Nasal cavity respiratory epithelium epithelial cell of viscerocranial mucosa (primary cell): ENCODE data around the gene CGB7. TPM values are rescaled to one million over a fixed set of nuclear protein-coding genes. Genes with fewer than 3 reads are reported as not detected.

ENCODE experiments used
- total RNA-seq: library from RNA; depleted of rRNA; stranded (reverse); fragments of >200 nt; gene quantifications from 2 replicates; pipeline ENCODE4 v1.2.3, GENCODE V29; 2014

Gene CGB7
- 1.4 and 2.3 TPM in 2 replicates for total RNA-seq

DNA sequence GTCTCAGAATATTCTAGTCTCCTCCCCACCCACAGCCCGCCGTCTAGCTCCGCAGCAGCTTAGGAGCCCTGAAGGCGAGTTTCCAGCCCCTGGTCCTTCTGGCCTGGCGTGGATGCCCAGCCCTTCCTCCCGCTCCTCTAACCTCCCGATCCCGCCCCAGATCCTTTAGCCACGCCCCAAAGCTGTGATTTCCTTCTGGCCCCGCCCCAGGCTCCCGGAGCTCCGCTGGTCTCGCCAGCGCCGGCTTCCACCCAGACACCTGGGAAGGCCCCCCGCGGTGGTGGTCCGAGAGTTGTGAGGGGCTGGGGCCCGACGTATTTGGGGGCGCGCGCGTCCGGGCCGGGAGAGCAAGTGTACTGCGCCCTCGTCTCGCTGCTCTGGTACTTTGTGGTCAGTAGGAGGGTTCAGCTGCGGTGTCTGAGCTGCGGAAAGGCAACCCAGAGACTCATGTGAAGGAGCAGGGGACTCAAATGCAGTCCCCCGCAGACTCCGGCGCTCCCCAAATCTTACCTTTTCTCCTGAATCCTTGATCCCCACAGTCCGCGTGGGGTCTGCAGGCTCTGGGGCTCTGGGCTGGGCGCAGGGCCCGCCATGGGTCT lies at the start of gene CGB7:
Gene CGB7 (minus strand): TSS at position 114 of the 599 bp plus-strand sequence. CDS start 2,374 bp downstream, outside the sequence.

GRCh38 chr19:49085020-49085867 lies 27.7 kb upstream of the CGB7 start, which contains the start of gene SNRNP70:
TSS of gene SNRNP70 (plus strand) at chr19:49085451. CDS start at chr19:49086415, 964 bp downstream.

GRCh38 chr19:49064768-49065611 lies 7.4 kb upstream of the CGB7 start, which contains the start of gene NTF4:
TSS of gene NTF4 (minus strand) at chr19:49064818. CDS start at chr19:49061997, 2,821 bp downstream.

GRCh38 chr19:49049011-49049410 lies 8.5 kb downstream of the CGB7 start, which contains the start of gene CGB8:
TSS of gene CGB8 (minus strand) at chr19:49049111. CDS start at chr19:49048739, 372 bp downstream.

DNA sequence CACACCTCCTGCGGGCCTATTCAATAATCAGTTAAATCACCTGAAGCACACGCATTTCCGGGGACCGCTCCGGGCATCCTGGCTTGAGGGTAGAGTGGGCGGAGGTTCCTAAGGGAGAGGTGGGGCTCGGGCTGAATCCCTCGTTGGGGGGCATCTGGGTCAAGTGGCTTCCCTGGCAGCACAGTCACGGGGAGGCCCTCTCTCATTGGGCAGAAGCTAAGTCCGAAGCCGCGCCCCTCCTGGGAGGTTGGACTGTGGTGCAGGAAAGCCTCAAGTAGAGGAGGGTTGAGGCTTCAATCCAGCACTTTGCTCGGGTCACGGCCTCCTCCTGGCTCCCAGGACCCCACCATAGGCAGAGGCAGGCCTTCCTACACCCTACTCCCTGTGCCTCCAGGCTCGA lies 14.0 kb downstream of the CGB7 start, which contains the start of gene CGB5:
Gene CGB5 (plus strand): TSS at position 301 of the 400 bp plus-strand sequence. CDS start 362 bp downstream, outside the sequence.

DNA sequence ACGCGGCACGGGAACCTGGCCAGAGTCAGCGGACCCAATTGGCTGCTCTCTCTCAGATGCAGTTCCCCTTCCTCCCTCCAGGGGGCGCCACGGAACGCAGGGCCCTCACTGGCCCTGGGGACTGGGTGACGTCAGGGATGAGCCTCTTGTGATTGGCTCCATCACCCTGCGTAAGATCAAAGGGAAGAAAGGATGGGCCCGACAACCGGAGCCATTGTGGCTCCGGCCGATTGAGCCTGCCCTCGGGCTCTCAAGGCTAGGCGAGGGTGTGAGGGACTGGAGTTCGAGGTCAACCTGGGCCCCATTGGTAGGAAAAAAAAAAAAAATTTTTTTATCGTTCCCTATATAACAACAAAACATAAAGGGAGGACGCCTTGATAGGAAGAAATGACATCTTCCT lies 20.7 kb downstream of the CGB7 start, which contains the start of gene CGB1:
Gene CGB1 (minus strand): TSS at position 81 of the 400 bp plus-strand sequence. CDS start 184 bp downstream, outside the sequence.

GRCh38 chr19:49031642-49032301 lies 25.8 kb downstream of the CGB7 start, which contains the start of gene CGB2:
TSS of gene CGB2 (plus strand) at chr19:49031890. CDS start at chr19:49032096, 206 bp downstream.

GRCh38 chr19:49024233-49024632 lies 33.3 kb downstream of the CGB7 start, which contains the start of gene CGB3:
TSS of gene CGB3 (minus strand) at chr19:49024333. CDS start at chr19:49023971, 362 bp downstream.

DNA sequence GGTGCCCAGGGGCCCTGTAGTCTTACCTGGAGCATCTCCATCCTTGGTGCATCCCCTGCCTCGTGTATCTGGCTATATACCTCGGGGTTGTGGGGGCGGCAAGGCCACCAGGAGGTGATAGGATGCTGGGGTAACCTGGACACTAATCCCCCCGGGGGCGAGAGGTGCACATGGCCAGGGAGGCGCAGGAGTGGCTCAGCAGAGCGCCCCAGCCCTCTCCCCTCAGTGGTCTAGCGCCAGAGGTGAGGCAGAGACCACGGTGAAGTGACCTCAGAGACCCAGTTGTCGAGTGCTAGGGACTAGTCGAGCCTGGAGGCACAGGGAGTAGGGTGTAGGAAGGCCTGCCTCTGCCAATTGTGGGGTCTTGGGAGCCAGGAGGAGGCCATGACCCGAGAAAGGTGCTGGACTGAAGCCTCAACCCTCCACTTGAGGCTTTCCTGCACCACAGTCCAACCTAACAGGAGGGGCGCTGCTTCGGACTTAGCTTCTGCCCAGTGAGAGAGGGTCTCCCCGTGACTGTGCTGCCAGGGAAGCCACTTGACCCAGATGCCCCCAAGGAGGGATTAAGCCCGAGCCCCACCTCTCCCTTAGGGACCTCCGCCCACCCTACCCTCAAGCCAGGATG lies 40.4 kb downstream of the CGB7 start, which contains the start of gene LHB:
Gene LHB (minus strand): TSS at position 51 of the 625 bp plus-strand sequence. CDS start 10 bp downstream, at position 41.

Other genes starting within 250 kb of the CGB7 start
- gene BCAT2, start 246.7 kb downstream of the CGB7 start, total RNA-seq = 21.9 and 27.1 TPM in 2 replicates
- gene HSD17B14, start 221.3 kb downstream of the CGB7 start, total RNA-seq = 2.9 and 5.1 TPM in 2 replicates
- 1.0 and 4.2 TPM in 2 replicates for gene PLEKHA4, start 189.1 kb downstream of the CGB7 start, total RNA-seq
- gene PPP1R15A, start 185.3 kb downstream of the CGB7 start, total RNA-seq = 194 and 385 TPM in 2 replicates
- 0.34 TPM in 1 of 2 replicates, not detected in the other for gene TULP2, start 159.0 kb downstream of the CGB7 start, total RNA-seq
- 98.8 and 207 TPM in 2 replicates for gene NUCB1, start 157.4 kb downstream of the CGB7 start, total RNA-seq
- 1.6 and 14.7 TPM in 2 replicates for gene DHDH, start 124.0 kb downstream of the CGB7 start, total RNA-seq
- 55.3 and 64.6 TPM in 2 replicates for gene BAX, start 102.9 kb downstream of the CGB7 start, total RNA-seq
- 3,338 and 4,738 TPM in 2 replicates for gene FTL, start 92.4 kb downstream of the CGB7 start, total RNA-seq
- 27.7 and 52.4 TPM in 2 replicates for gene GYS1, start 64.4 kb downstream of the CGB7 start, total RNA-seq
- 140 and 155 TPM in 2 replicates for gene RUVBL2, start 63.9 kb downstream of the CGB7 start, total RNA-seq
- 0.21 and 0.34 TPM in 2 replicates for gene LHB, start 40.7 kb downstream of the CGB7 start, total RNA-seq
- not detected in 2 replicates for gene CGB3, start 33.4 kb downstream of the CGB7 start, total RNA-seq
- gene CGB2, start 25.9 kb downstream of the CGB7 start, total RNA-seq = not detected in 2 replicates
- gene CGB1, start 20.9 kb downstream of the CGB7 start, total RNA-seq = not detected in 2 replicates
- gene CGB5, start 13.9 kb downstream of the CGB7 start, total RNA-seq = not detected in 2 replicates
- gene CGB8, start 8.6 kb downstream of the CGB7 start, total RNA-seq = not detected in 2 replicates
- gene NTF4, start 7.1 kb upstream of the CGB7 start, total RNA-seq = 4.9 and 5.5 TPM in 2 replicates
- gene KCNA7, start 14.9 kb upstream of the CGB7 start, total RNA-seq = under 0.01 TPM in 2 replicates
- gene SNRNP70, start 27.7 kb upstream of the CGB7 start, total RNA-seq = 67.0 and 139 TPM in 2 replicates
- gene LIN7B, start 56.6 kb upstream of the CGB7 start, total RNA-seq = 3.6 and 5.1 TPM in 2 replicates
- 1.7 and 2.7 TPM in 2 replicates for gene C19orf73, start 61.4 kb upstream of the CGB7 start, total RNA-seq
- 2.5 and 3.8 TPM in 2 replicates for gene PPFIA3, start 61.8 kb upstream of the CGB7 start, total RNA-seq
- under 0.01 TPM in 1 of 2 replicates, not detected in the other for gene HRC, start 97.6 kb upstream of the CGB7 start, total RNA-seq
- 22.2 and 28.5 TPM in 2 replicates for gene TRPM4, start 100.0 kb upstream of the CGB7 start, total RNA-seq